Measurements from ENCODE around the gene UBE2N. TPM values are rescaled to one million over a fixed set of nuclear protein-coding genes. Genes with fewer than 3 reads are reported as not detected.

Gene UBE2N
- total and polyA plus RNA-seq, 2 of the 8 experiments (the other 6 are each of a cell fraction or from before 2014, with no cell fraction given), result 108 to 225 TPM

DNA sequence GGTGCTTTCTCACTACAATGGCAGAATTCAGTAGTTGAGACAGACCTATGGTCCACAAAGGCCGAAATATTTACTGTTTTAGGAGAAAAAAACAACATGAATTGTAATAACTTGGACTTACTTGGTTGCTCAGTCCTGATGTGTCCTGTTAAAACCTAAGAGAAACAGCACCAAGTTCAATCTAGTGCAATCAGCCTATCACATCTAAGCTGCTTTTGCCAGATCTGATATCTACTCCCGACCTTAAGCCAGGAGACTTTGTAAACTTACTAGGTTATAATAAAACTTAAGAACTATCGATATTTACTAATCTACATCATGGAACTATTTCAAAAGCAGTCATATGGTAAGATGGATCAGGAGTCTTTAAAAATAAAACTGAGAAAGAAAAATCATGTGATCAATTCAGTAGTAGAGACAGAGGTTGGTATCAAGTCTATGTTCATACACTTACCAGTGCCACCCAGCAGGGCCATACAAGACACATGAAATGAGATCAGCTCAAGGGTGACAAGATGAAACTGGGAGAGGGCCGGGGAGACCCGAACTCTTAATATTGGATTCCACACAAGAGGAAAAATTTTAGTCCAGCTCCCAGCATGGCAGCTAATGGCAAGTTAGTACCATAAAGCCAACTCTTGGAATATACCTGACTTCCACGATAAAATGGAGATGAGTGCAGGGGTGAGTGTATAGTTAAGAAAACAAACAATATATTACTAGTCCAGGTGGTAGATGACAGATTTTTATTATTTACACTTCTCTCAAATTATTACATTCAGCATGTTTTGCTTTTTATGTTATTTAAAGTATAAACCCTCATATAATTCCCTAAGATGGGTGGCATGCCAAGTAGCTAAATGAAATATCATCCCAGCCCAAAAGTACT, 36.5 kb downstream of the UBE2N start:
- H2AK5ac ChIP-seq (ENCODE audit: low read depth, low read length), result no peak overlapping the region
- peaks cover 0 to 1% of the 10 kb centered on the region in 2 experiments for H4K20me1 ChIP-seq (replicated peaks in 1 of 2; ENCODE audit: control insufficient read depth in 1 of 2, insufficient read depth in 2 of 2, low read length in 2 of 2)
- H4K8ac ChIP-seq (ENCODE audit: extremely low read depth, insufficient read depth, low read length), result no peak overlapping the region
- H3K79me1 ChIP-seq (ENCODE audit: low read depth, low read length), result no peaks in the 10 kb centered on the region; the same call in 1 of the 2 replicates
- H3K9ac ChIP-seq (replicated peaks in 1 of 4; ENCODE audit: extremely low read depth in 1 of 4, low read depth in 3 of 4, low read length in 3 of 4), result no peak overlapping the region
- H3K27ac ChIP-seq (ENCODE audit: low read depth, low read length), result no peak overlapping the region
- POLR2A ChIA-PET (ENCODE audit: partially characterized antibody), result interaction anchor here (0.7 to 4.5 kb wide), 7 partner anchors 9 to 37 kb away, joined by 3 to 23 read pairs (median 4); partner anchors contain the start of gene UBE2N
- H4K91ac ChIP-seq (replicated peaks; ENCODE audit: insufficient read length, low read length), result no peak overlapping the region
- H3K27me3 ChIP-seq (replicated peaks in 1 of 4; ENCODE audit: control insufficient read depth in 3 of 4, extremely low read depth in 1 of 4, insufficient read depth in 3 of 4, low read length in 3 of 4), result no peaks in the 10 kb centered on the region
- H3K36me3 ChIP-seq (ENCODE audit: control insufficient read depth in 2 of 4, insufficient read depth in 4 of 4, low read length in 3 of 4), result peaks cover 0 to 27% (median 4%) of the 10 kb centered on the region in 4 experiments; a peak in 4 of 8 replicates
- no peak overlapping the region for H3K14ac ChIP-seq (ENCODE audit: insufficient read length)
- H3K4me1 ChIP-seq (replicated peaks in 1 of 4; ENCODE audit: control insufficient read depth in 3 of 4, insufficient read depth in 4 of 4, low read length in 3 of 4), result no peaks in the 10 kb centered on the region
- no peak overlapping the region for H3K4me3 ChIP-seq (ENCODE audit: extremely low read depth in 1 of 4, insufficient read depth in 2 of 4, low read depth in 3 of 4, low read length in 4 of 4)
- H2BK12ac ChIP-seq (ENCODE audit: low read depth, low read length), result no peak overlapping the region
- H3K9me3 ChIP-seq (ENCODE audit: insufficient read depth in 2 of 2, low read depth in 1 of 2, low read length in 1 of 2), result no peaks in the 10 kb centered on the region
- H3K4me2 ChIP-seq (ENCODE audit: insufficient read depth in 1 of 2, low read depth in 2 of 2, low read length in 2 of 2), result no peak overlapping the region
- H2AFZ ChIP-seq (ENCODE audit: low read length), result no peak overlapping the region
- H2BK15ac ChIP-seq (ENCODE audit: low read length), result no peak overlapping the region
- no peak overlapping the region for H2BK120ac ChIP-seq (replicated peaks; ENCODE audit: low read depth, low read length)
- CTCF ChIA-PET (ENCODE audit: partially characterized antibody), result interaction anchor here (0.9 to 2.1 kb wide), 6 partner anchors 9 to 696 kb away, joined by 3 to 15 read pairs (median 3); no protein-coding TSS in a partner anchor
- DNase-seq (ENCODE audit: low read depth in 1 of 2, low spot score in 2 of 2) (no peak), FAIRE-seq (no peak)
- no peaks in the 10 kb centered on the region for H3K79me2 ChIP-seq (ENCODE audit: control insufficient read depth in 1 of 2, insufficient read depth in 2 of 2, low read length in 2 of 2)
- no peak overlapping the region for H2BK5ac ChIP-seq (ENCODE audit: low read depth, low read length)
- H3K23me2 ChIP-seq (ENCODE audit: low read depth, low read length), result no peaks in the 10 kb centered on the region
- H4K5ac ChIP-seq (ENCODE audit: insufficient read length, low read depth, low read length), result no peak overlapping the region
- no peak overlapping the region for H3K4ac ChIP-seq (replicated peaks; ENCODE audit: insufficient read length, low read depth, low read length)
- no peak overlapping the region for H3K23ac ChIP-seq (ENCODE audit: insufficient read length)
- H3K18ac ChIP-seq (ENCODE audit: extremely low read depth, low read length), result no peak overlapping the region
- H2BK20ac ChIP-seq (ENCODE audit: low read length), result no peak overlapping the region
- no peak overlapping the region for H3K56ac ChIP-seq (replicated peaks; ENCODE audit: insufficient read length, low read depth, low read length)
- WGBS, 2 experiments (ENCODE audit: extremely low coverage in 1 of 2, insufficient coverage in 1 of 2, insufficient read length in 1 of 2, insufficient replicate concordance in 2 of 2, low coverage in 1 of 2, low lambda C conversion rate in 2 of 2, missing lambda C conversion rate in 1 of 2), result 89% methylated on average over 6 of the region's 6 CpGs; no CpG with 5 or more reads in 1 of the 2 experiments
- TF ChIP-seq BCL11A (IDR thresholded peaks at IDR 0.05; ENCODE audit: low read depth in 2 of 2, low read length in 2 of 2) (no peak), CBX5 (IDR thresholded peaks at IDR 0.05; ENCODE audit: low read depth, low read length) (no peak), HDAC2 (IDR thresholded peaks at IDR 0.05; ENCODE audit: borderline replicate concordance in 1 of 2, low read depth in 2 of 2, low read length in 2 of 2) (no peak), KDM5A (IDR thresholded peaks at IDR 0.05; ENCODE audit: low read length) (no peak), SP2 (IDR thresholded peaks at IDR 0.05; ENCODE audit: low read length) (no peak), CEBPB (IDR thresholded peaks at IDR 0.05; ENCODE audit: low read depth, low read length) (no peak), HDAC6 (IDR thresholded peaks at IDR 0.05; ENCODE audit: low read depth, low read length) (no peak), JUN (IDR thresholded peaks at IDR 0.05; ENCODE audit: low read depth, low read length) (no peak)
